ENCODE measurements around the gene ZRSR2.

ZRSR2 gene

DNA sequence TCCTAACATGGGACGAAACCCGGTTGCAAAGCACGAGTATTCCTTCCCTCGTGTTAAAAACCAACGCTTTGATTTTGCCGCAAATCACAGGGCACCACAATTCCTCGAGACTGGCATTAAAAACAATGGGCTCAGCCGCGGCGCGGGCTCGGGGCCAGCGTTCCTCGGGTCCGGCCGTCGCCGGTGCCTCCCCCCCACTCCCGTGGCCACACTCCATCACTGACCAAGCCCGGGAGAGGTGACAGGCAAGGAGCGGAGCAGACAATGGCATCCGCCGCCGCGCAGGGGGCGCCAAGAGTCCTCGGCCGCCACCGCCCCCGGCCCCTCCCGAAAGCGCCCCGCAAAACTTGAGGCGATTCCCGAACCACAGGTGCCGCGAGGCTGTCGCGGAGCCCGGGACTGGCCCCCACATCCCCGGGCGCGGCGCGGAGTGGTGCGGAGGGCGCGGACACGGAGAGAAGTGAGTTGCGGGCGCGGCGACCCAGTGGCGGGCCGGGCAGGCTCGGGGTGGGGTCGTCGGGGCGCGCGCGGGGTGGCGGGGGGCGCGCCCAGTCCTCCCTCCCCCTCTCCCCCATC is 63.9 kb downstream of the ZRSR2 start:
- DNase-seq, result peak; percentile 82

DNA sequence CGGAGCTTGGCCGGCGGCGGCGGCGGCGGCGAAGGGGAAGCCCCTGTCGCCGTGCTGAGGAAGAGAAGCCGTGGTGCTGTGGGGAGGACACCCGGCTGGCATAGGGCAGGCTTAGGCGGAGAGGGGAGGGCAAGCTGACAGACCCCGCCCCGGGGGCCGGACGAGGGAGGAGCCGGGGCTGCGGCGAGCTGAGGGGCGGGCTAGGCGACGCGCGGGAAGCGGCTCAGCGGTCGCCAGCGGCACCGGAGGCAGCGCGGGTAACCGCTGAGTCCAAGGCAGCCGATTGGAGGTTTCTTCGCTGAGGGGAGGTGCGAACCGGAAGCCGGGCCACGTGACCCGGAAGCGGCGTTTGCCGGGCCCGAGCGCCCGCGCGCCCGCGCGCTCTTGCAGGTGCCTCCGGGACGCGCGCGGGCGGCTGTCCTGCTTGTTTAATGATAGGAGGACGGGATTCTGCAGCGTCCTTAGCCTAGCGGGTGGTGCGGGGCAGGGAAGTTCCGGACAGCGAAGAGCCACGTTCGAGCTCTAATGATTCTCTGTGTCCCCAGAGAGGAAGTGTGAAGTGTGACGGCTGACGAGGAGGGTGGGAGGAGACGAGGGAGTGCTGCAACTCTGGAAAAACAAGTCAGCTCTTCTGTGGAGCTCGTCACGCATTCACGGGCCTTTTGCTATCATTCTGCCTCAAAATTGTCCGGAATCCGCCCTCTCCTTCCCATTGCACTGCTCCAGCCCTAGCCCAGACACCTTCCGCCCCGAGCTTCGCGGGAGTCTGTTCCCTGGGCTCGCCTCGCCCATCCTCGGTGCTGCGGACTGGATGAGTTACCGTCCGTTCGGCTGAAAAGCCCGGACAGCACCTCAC is 64.7 kb downstream of the ZRSR2 start, which contains the start of gene AP1S2:
Gene AP1S2 (minus strand): TSS at position 102 of the 856 bp plus-strand sequence. CDS start 2,289 bp downstream, outside the sequence.
- peak; percentile 99 for DNase-seq

DNA sequence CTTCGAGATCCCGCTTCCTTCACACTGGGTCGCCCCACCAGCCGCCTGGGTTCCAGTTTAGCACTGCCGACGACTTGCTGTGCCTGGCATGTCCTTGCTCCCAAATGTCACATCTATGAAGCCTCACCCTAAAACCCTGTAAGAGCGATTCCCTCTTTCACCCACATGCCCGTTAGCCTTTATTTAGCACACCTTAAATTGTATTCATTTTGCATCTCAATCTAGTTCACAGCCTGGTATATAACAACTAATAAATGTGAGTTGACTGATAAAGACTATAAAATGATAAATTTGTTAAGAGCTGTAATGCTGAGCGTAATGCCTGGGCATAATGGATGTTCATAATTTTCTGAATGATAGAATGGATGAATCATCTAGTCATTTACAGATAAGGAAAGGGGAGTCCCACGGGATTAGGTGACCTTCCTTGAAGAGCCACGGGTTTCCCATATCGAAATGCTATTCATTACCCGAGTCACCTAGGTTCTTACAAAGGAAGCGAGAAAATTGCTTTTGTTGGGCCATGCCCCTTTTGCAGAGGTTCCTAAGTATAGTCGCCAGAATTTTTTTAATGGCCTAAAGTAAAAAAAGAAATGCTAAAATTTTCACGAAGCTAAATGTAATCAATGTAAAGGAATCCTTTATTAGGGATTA is 65.4 kb downstream of the ZRSR2 start:
- DNase-seq, result no peak

DNA sequence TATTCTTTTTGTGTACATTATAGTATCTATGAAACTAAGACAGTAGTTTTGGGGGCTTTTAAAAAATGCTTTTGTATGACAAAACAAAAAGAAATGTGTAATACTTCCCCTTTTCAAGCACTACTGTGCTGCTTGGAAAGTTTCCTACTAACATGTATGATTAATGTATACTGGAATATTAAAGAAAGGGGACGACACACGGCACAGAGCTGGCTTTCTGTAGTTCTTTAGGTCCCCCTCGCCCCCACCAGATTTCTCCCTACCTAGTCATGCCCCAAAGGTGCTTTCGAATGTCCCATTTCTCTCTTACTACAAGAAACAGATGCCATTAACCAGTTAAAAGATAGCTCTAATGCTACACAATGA is 65.9 kb downstream of the ZRSR2 start:
- DNase-seq, result no peak

DNA sequence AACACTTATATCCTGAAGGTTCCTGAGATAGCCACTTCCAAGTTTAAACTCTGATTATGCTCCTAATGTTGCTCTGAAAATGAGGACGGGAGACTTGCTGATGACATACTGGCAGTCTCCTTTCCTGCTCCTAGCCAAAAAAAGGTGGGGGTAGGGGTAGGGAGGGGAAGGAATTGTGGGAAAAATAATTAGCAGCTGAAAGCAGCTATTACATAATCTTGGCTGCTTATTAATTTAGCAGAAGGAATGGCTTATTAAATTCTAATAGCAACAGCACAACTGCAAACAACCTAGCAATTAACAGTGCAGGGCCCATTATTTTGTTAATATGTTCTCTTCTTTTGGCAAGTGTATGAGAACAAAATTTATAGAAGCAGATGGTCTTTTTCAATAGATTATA is 66.4 kb downstream of the ZRSR2 start:
- no peak for DNase-seq

DNA sequence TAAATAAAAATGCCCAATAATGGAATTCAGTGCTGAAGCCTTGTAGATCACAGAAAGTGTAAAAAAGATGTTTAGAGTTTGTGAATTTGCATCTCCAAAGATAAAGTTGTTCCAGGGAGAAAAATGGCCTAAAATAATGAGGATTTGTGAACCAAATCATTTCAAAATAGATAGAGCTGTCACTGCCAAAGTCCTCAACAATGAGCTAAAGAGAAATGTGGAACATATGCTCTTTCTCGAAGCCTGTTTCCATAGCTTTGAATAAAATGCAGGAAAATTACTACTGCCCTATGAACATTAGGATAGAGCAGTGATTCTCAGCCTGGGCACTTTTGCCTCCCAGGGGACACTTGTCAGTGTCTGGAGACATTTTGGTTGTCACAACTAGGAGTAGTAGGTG is 67.8 kb downstream of the ZRSR2 start:
- DNase-seq, result no peak

DNA sequence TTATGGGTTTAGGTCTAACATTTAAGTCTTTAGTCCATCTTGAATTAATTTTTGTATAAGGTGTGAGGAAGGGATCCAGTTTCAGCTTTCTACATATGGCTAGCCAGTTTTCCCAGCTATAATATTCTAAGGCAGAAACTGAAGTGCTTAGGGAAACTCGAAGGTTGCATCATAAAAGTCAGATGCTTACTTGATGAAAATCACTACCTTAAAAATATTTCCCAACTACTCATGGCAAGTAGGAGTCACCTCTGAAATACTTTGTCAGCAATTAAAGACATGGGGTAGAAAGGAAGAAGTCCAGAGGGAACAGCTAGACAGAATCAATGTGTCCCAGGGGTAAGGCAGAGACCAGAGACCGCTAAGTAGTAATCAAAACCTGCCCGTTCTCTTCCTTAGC is 70.6 kb downstream of the ZRSR2 start:
- DNase-seq, result no peak

DNA sequence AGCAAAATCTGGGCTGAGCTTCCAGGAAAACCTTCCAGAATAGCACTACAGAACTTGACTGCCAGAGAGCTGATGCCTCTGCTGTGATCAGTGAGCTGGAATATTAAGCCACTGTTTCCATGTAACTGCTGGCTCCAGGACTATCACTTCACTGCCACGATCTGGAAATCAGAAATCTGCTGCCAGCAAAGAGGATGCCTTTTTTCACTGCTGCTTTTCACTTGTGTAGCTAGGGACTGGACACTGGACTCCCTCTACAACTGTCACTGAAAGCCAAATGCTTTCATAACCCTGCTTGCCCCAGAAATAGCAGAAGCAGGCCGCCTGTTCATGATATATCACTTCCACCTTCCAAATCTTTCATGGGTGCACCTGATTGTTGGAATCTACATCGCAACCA is 73.7 kb downstream of the ZRSR2 start:
- no peak for DNase-seq

DNA sequence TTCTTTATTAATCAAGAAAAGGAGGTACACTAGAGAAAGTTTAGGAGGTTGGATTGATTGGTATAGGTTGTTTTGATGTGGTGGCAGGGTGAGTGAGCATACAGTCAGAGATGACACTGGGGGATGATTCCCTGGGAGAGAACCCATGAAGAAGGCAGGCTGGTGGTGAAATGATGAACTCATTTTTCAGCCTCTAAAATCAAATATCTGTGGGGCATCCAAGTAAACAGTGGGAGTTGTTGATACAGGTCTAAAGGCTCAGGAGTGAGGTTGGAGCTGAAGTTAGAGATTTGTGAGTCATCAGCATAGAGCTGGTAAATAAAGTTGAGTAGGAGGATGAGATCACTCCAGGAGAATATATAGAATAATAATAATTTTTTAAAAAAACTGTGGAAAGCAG is 74.3 kb downstream of the ZRSR2 start:
- DNase-seq, result no peak

DNA sequence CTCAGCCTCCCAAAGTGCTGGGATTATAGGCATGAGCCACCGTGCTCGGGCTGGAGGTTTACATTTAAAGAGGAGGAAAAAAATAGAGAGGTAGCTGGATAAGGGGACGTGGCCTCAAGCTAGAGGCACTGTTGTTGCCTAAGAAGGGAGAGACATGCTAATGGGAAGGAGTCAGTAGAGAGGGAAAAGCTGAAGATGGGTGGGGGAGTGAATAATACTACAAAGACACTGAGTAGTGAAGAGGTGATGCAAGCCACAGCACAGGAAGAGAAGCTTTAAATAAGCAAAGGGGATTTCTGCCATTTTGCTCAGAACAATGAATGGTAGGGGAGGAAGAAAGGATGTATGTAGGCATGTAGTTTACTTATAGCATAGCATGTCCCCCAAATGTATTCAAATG is 75.9 kb downstream of the ZRSR2 start:
- DNase-seq, result no peak

DNA sequence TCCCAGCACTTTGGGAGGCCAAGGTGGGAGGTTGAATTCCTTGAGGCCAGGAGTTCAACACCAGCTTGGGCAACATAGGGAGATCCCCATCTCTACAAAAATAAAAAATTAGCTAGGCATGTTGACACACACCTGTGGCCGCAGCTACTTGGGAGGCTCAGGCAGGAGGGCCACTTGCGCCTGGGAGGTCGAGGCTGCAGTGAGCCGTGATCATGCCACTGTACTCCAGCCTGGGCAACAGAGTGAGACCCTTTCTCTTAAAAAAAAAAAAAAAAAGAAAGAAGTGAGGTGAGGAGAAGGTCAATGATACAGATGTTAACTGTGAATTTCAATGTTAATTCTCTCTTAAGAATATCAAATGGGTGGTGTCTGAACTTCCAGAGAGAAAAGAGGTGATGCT is 79.4 kb downstream of the ZRSR2 start:
- no peak for DNase-seq

DNA sequence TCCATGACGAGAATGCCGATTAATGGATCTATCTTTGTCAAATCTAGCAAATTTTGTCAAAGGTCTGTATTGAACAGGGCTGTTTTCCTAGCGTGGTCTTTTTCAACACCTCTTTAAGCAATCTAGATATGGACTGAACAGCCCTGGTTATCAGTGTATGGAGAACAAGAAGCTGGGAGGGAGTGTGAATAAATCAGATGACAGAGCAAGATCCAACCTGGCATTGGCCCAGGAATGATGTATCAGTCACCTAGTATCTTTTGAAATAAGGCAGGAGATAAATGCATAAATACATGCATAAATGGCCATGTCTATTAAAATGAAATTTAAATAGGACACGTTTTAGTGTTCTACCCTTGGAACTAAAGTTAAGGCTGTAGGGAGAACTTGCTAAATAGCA is 80.0 kb downstream of the ZRSR2 start:
- DNase-seq, result no peak
